Immature natural killer cell (primary cell): ENCODE results near the gene NCOA3. TPM values are rescaled to one million over a fixed set of nuclear protein-coding genes. Genes with fewer than 3 reads are reported as not detected.

Source experiments
- DNase-seq, 3 donors: peaks; one replicate each; pipeline ENCODE4 v3.0.0; 2022; ENCODE audit warnings: mixed read lengths in 1 of 3
- H3K27ac Mint-ChIP-seq, 6 donors: one replicate each; pipeline ENCODE4 v1.8.0; 2020; ENCODE audit warnings: mixed read lengths in 6 of 6, mild to moderate bottlenecking in 5 of 6, inconsistent platforms in 4 of 6, moderate library complexity in 3 of 6
- H3K27me3 Mint-ChIP-seq, 3 donors: one replicate each; pipeline ENCODE4 v1.8.0; 2020 to 2021; ENCODE audit warnings: low read depth in 3 of 3, mild to moderate bottlenecking in 3 of 3, mixed read lengths in 3 of 3, moderate library complexity in 3 of 3, inconsistent platforms in 1 of 3
- H3K36me3 Mint-ChIP-seq, 3 donors: one replicate each; pipeline ENCODE4 v1.8.0; 2020; ENCODE audit warnings: mixed read lengths in 3 of 3, inconsistent platforms in 2 of 3, mild to moderate bottlenecking in 2 of 3
- H3K4me1 Mint-ChIP-seq, 2 donors: one replicate each; pipeline ENCODE4 v1.8.0; 2020; ENCODE audit warnings: inconsistent platforms in 2 of 2, mild to moderate bottlenecking in 2 of 2, mixed read lengths in 2 of 2, moderate library complexity in 1 of 2
- H3K4me3 Mint-ChIP-seq, 5 donors: one replicate each; pipeline ENCODE4 v1.8.0; 2020; ENCODE audit warnings: mild to moderate bottlenecking in 5 of 5, mixed read lengths in 5 of 5, inconsistent platforms in 3 of 5, moderate library complexity in 3 of 5
- H3K9me3 Mint-ChIP-seq, 6 donors: one replicate each; pipeline ENCODE4 v1.8.0; 2020; ENCODE audit warnings: mild to moderate bottlenecking in 6 of 6, mixed read lengths in 6 of 6, inconsistent platforms in 4 of 6, moderate library complexity in 3 of 6
- polyA plus RNA-seq, 3 donors: library from polyadenylated mRNA; unstranded; fragments of 300-500 nt; fragmentation: Illumina TruSeq; gene quantifications; one replicate each; pipeline ENCODE4 v1.2.3, GENCODE V29; 2021

NCOA3 gene
- polyA plus RNA-seq, 3 donors from 2014 or later, result 2.9 to 19.1 (median 5.7) TPM

- Mint-ChIP-seq H3K4me1 (peaks cover 24 to 44% of the 10 kb centered on the region in 2 donors), H3K4me3 (peak overlapping the region in 2 of 5 donors; percentile 27 to 29), H3K36me3 (peaks cover 26 to 29% (median 26%) of the 10 kb centered on the region in 3 donors), H3K27me3 (no peaks in the 10 kb centered on the region), H3K9me3 (peaks cover 0 to 18% (median 14%) of the 10 kb centered on the region in 6 donors), H3K27ac (peak overlapping the region in 5 of 6 donors; percentile 7 to 81 (median 77))
- DNase-seq, result no peak
Observed at GRCh38 chr20:47524015-47524784, 22.5 kb downstream of the NCOA3 start.

- Mint-ChIP-seq H3K27me3 (peaks cover 0 to 2% (median 0%) of the 10 kb centered on the region in 3 donors), H3K27ac (peak overlapping the region in 2 of 6 donors; percentile 1 to 62), H3K4me3 (no peak overlapping the region), H3K4me1 (peaks cover 26 to 57% of the 10 kb centered on the region in 2 donors), H3K36me3 (peaks cover 9 to 19% (median 16%) of the 10 kb centered on the region in 3 donors), H3K9me3 (peaks cover 0 to 5% (median under 1%) of the 10 kb centered on the region in 6 donors)
- DNase-seq, result no peak
Observed at GRCh38 chr20:47527004-47527800, 25.5 kb downstream of the NCOA3 start.

- Mint-ChIP-seq H3K9me3 (peaks cover 0 to 5% (median 0%) of the 10 kb centered on the region in 6 donors), H3K4me1 (peaks cover 26 to 58% of the 10 kb centered on the region in 2 donors), H3K36me3 (peaks cover 5 to 15% (median 12%) of the 10 kb centered on the region in 3 donors)
Observed at GRCh38 chr20:47529840-47530239, 28.2 kb downstream of the NCOA3 start.

GRCh38 chr20:47531458-47531857 is 29.8 kb downstream of the NCOA3 start:
- Mint-ChIP-seq H3K36me3 (peaks cover 5 to 15% (median 12%) of the 10 kb centered on the region in 3 donors), H3K4me1 (peaks cover 31 to 65% of the 10 kb centered on the region in 2 donors), H3K9me3 (peaks cover 0 to 5% (median 0%) of the 10 kb centered on the region in 6 donors), H3K27ac (peak overlapping the region in 2 of 6 donors; percentile 31 to 33), H3K4me3 (no peak overlapping the region), H3K27me3 (peaks cover 0 to 4% (median under 1%) of the 10 kb centered on the region in 3 donors)
- no peak for DNase-seq

More at GRCh38 chr20:47529840-47530239, 28.2 kb downstream of the NCOA3 start:
- no peak overlapping the region for H3K4me3 Mint-ChIP-seq
- H3K27ac Mint-ChIP-seq, result peak overlapping the region in 2 of 6 donors; percentile 21 to 48
- H3K27me3 Mint-ChIP-seq, result peaks cover 0 to 2% (median 0%) of the 10 kb centered on the region in 3 donors
- no peak for DNase-seq

- Mint-ChIP-seq H3K4me1 (peaks cover 30 to 63% of the 10 kb centered on the region in 2 donors), H3K9me3 (peaks cover 0 to 3% (median 0%) of the 10 kb centered on the region in 6 donors), H3K4me3 (no peak overlapping the region), H3K27me3 (peaks cover 0 to 4% (median 2%) of the 10 kb centered on the region in 3 donors), H3K36me3 (peaks cover 5 to 13% (median 11%) of the 10 kb centered on the region in 3 donors), H3K27ac (peak overlapping the region in 3 of 6 donors; percentile 13 to 49 (median 31))
- DNase-seq, result no peak
Observed at GRCh38 chr20:47532002-47532401, 30.3 kb downstream of the NCOA3 start.

- peaks cover 0 to 9% (median 8%) of the 10 kb centered on the region in 3 donors for H3K36me3 Mint-ChIP-seq
- no peaks in the 10 kb centered on the region for H3K9me3 Mint-ChIP-seq
- DNase-seq, result no peak
- no peak overlapping the region for H3K4me3 Mint-ChIP-seq
- peaks cover 0 to 4% (median 2%) of the 10 kb centered on the region in 3 donors for H3K27me3 Mint-ChIP-seq
- peak overlapping the region in 2 of 6 donors; percentile 7 for H3K27ac Mint-ChIP-seq
- H3K4me1 Mint-ChIP-seq, result peaks cover 25 to 54% of the 10 kb centered on the region in 2 donors
Observed at GRCh38 chr20:47533518-47534062, 31.9 kb downstream of the NCOA3 start.

GRCh38 chr20:47534405-47534804 is 32.7 kb downstream of the NCOA3 start:
- H3K27me3 Mint-ChIP-seq, result peaks cover 0 to 4% (median 2%) of the 10 kb centered on the region in 3 donors
- no peak overlapping the region for H3K4me3 Mint-ChIP-seq
- no peak for DNase-seq
- peaks cover 0 to 9% (median 8%) of the 10 kb centered on the region in 3 donors for H3K36me3 Mint-ChIP-seq
- H3K4me1 Mint-ChIP-seq, result peaks cover 31 to 60% of the 10 kb centered on the region in 2 donors
- H3K27ac Mint-ChIP-seq, result peak overlapping the region in 3 of 6 donors; percentile 51 to 62 (median 55)
- no peaks in the 10 kb centered on the region for H3K9me3 Mint-ChIP-seq

- H3K9me3 Mint-ChIP-seq, result no peaks in the 10 kb centered on the region
- no peak overlapping the region for H3K4me3 Mint-ChIP-seq
- peaks cover 33 to 60% of the 10 kb centered on the region in 2 donors for H3K4me1 Mint-ChIP-seq
- H3K27ac Mint-ChIP-seq, result no peak overlapping the region
- H3K36me3 Mint-ChIP-seq, result peaks cover 0 to 9% (median 8%) of the 10 kb centered on the region in 3 donors
- H3K27me3 Mint-ChIP-seq, result peaks cover 0 to 4% (median 2%) of the 10 kb centered on the region in 3 donors
- no peak for DNase-seq
Observed at GRCh38 chr20:47535088-47535487, 33.4 kb downstream of the NCOA3 start.

GRCh38 chr20:47535994-47536393 is 34.3 kb downstream of the NCOA3 start:
- Mint-ChIP-seq H3K36me3 (peaks cover 0 to 9% (median 8%) of the 10 kb centered on the region in 3 donors), H3K9me3 (no peaks in the 10 kb centered on the region), H3K4me3 (no peak overlapping the region), H3K27ac (no peak overlapping the region), H3K27me3 (peaks cover 0 to 4% (median 2%) of the 10 kb centered on the region in 3 donors), H3K4me1 (peaks cover 40 to 67% of the 10 kb centered on the region in 2 donors)
- no peak for DNase-seq

- DNase-seq, result no peak
- no peaks in the 10 kb centered on the region for H3K9me3 Mint-ChIP-seq
- no peaks in the 10 kb centered on the region for H3K36me3 Mint-ChIP-seq
- peaks cover 53 to 81% of the 10 kb centered on the region in 2 donors for H3K4me1 Mint-ChIP-seq
- peaks cover 0 to 2% (median 1%) of the 10 kb centered on the region in 3 donors for H3K27me3 Mint-ChIP-seq
- H3K4me3 Mint-ChIP-seq, result no peak overlapping the region
- peak overlapping the region in 4 of 6 donors; percentile 3 to 72 (median 44) for H3K27ac Mint-ChIP-seq
Observed at GRCh38 chr20:47540443-47541354, 39.0 kb downstream of the NCOA3 start.

GRCh38 chr20:47541355-47541922 is 39.8 kb downstream of the NCOA3 start:
- H3K36me3 Mint-ChIP-seq, result no peaks in the 10 kb centered on the region
- H3K27ac Mint-ChIP-seq, result peak overlapping the region in 3 of 6 donors; percentile 26 to 58 (median 38)
- H3K4me3 Mint-ChIP-seq, result no peak overlapping the region
- H3K27me3 Mint-ChIP-seq, result peaks cover 0 to 1% (median 0%) of the 10 kb centered on the region in 3 donors
- peaks cover 54 to 83% of the 10 kb centered on the region in 2 donors for H3K4me1 Mint-ChIP-seq
- no peak for DNase-seq
- H3K9me3 Mint-ChIP-seq, result no peaks in the 10 kb centered on the region

GRCh38 chr20:47543006-47543431 is 41.3 kb downstream of the NCOA3 start:
- H3K27me3 Mint-ChIP-seq, result no peaks in the 10 kb centered on the region
- H3K36me3 Mint-ChIP-seq, result peaks cover 0 to 4% (median 3%) of the 10 kb centered on the region in 3 donors
- no peaks in the 10 kb centered on the region for H3K9me3 Mint-ChIP-seq
- no peak for DNase-seq
- peaks cover 57 to 87% of the 10 kb centered on the region in 2 donors for H3K4me1 Mint-ChIP-seq
- H3K27ac Mint-ChIP-seq, result peak overlapping the region in 5 of 6 donors; percentile 18 to 73 (median 47)
- H3K4me3 Mint-ChIP-seq, result peak overlapping the region in 2 of 5 donors; percentile 4 to 30
